ENCODE measurements around the gene CCDC51. TPM values are rescaled to one million over a fixed set of nuclear protein-coding genes. Genes with fewer than 3 reads are reported as not detected.

Gene CCDC51
- total RNA-seq, 2 experiments from 2014 or later: 11.5 to 12.2 TPM

GRCh38 chr3:48437812-48438211 is 2.1 kb downstream of the CCDC51 start:
- H3K4me3 Mint-ChIP-seq: no peak overlapping the region
- peak; percentile 2 for DNase-seq
- ATAC-seq (ENCODE audit: low read depth): no peak
- peaks cover 10% of the 10 kb centered on the region for H3K36me3 Mint-ChIP-seq
- H3K4me1 Mint-ChIP-seq: peaks cover 40% of the 10 kb centered on the region
- H3K27me3 Mint-ChIP-seq: no peaks in the 10 kb centered on the region
- POLR2A ChIA-PET: no interaction called here
- peak overlapping the region; percentile 55 for H3K27ac Mint-ChIP-seq
- H3K9me3 Mint-ChIP-seq: no peaks in the 10 kb centered on the region

- POLR2A ChIA-PET: interaction anchor here (1.5 to 1.8 kb wide), 4 partner anchors 10 to 198 kb away, joined by 4 to 9 read pairs (median 6); partner anchors contain the start of genes ATRIP and SLC26A6
- Mint-ChIP-seq H3K9me3 (no peaks in the 10 kb centered on the region), H3K4me1 (peaks cover 34% of the 10 kb centered on the region), H3K4me3 (no peak overlapping the region), H3K36me3 (peaks cover 10% of the 10 kb centered on the region), H3K27ac (no peak overlapping the region), H3K27me3 (no peaks in the 10 kb centered on the region)
- DNase-seq (peak; percentile 24), ATAC-seq (ENCODE audit: low read depth) (no peak)
Observed at GRCh38 chr3:48436855-48437254, 3.1 kb downstream of the CCDC51 start.

- H3K4me3 Mint-ChIP-seq: no peak overlapping the region
- H3K36me3 Mint-ChIP-seq: peaks cover 11% of the 10 kb centered on the region
- H3K27ac Mint-ChIP-seq: no peak overlapping the region
- H3K4me1 Mint-ChIP-seq: peaks cover 32% of the 10 kb centered on the region
- H3K9me3 Mint-ChIP-seq: no peaks in the 10 kb centered on the region
- ATAC-seq (ENCODE audit: low read depth) (no peak), DNase-seq (no peak)
- POLR2A ChIA-PET: interaction anchor here (1.0 to 1.8 kb wide), 10 partner anchors 9 to 199 kb away, joined by 3 to 9 read pairs (median 4); partner anchors contain the start of genes ATRIP, SLC26A6 and ZNF589
- no peaks in the 10 kb centered on the region for H3K27me3 Mint-ChIP-seq
Observed at GRCh38 chr3:48436477-48436787, 3.5 kb downstream of the CCDC51 start.

DNA sequence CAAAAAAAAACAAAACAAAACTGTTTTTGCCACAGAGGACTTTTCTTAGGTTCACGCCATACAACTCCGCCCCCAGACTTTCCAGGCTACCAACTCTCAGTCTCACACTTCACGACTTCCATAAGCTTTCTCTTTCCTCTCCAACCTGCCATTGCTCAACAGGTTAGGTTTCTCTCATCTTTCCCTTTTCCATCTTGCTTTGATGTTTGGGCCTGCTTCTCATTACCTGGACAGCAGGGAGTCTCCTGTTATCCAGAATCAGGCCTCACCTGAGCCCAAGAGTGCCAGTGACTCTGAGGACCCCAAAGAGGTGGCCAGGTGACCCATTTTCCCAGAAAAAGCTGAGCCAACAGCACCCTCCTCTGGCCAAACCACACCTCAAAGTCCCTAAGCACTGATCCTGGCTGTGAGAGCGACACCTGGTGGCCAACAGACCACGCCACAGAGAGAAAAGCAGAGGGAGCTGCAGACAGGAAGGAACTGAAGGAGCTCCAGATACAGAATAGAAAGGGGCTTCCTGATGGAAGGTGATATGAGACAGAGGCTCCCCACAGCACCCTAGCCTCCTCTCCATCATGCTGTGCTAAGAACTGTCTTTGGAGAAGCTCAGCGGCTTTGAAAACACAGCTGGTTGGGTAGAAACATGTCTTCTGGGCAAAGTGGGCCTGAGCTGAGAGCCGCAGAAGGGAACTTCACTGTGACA is 4.0 kb downstream of the CCDC51 start:
- Mint-ChIP-seq H3K4me3 (no peak overlapping the region), H3K36me3 (peaks cover 9% of the 10 kb centered on the region), H3K27me3 (no peaks in the 10 kb centered on the region), H3K9me3 (no peaks in the 10 kb centered on the region), H3K27ac (no peak overlapping the region), H3K4me1 (peaks cover 30% of the 10 kb centered on the region)
- ATAC-seq (ENCODE audit: low read depth) (peak; percentile 31), DNase-seq (peak; percentile 84)
- POLR2A ChIA-PET: interaction anchor here (0.6 to 1.8 kb wide), 11 partner anchors 10 to 199 kb away, joined by 3 to 9 read pairs (median 4); partner anchors contain the start of genes ATRIP, SLC26A6 and ZNF589

- Mint-ChIP-seq H3K9me3 (no peaks in the 10 kb centered on the region), H3K27ac (no peak overlapping the region), H3K4me1 (peaks cover 30% of the 10 kb centered on the region), H3K4me3 (no peak overlapping the region), H3K27me3 (no peaks in the 10 kb centered on the region), H3K36me3 (peaks cover 5% of the 10 kb centered on the region)
- DNase-seq (peak; percentile 22), ATAC-seq (ENCODE audit: low read depth) (no peak)
- POLR2A ChIA-PET: interaction anchor here (1.2 to 1.8 kb wide), 8 partner anchors 10 to 200 kb away, joined by 3 to 9 read pairs (median 4); partner anchors contain the start of genes ATRIP, SLC26A6 and ZNF589
Observed at GRCh38 chr3:48435223-48435595, 4.7 kb downstream of the CCDC51 start.

GRCh38 chr3:48434591-48435222 is 5.2 kb downstream of the CCDC51 start:
- Mint-ChIP-seq H3K36me3 (peaks cover 3% of the 10 kb centered on the region), H3K4me3 (no peak overlapping the region), H3K27me3 (peaks cover 2% of the 10 kb centered on the region), H3K4me1 (peaks cover 30% of the 10 kb centered on the region), H3K9me3 (no peaks in the 10 kb centered on the region), H3K27ac (no peak overlapping the region)
- DNase-seq (peak; percentile 31), ATAC-seq (ENCODE audit: low read depth) (no peak)
- POLR2A ChIA-PET: no interaction called here

GRCh38 chr3:48433472-48434118 is 6.3 kb downstream of the CCDC51 start:
- Mint-ChIP-seq H3K27ac (no peak overlapping the region), H3K27me3 (peaks cover 2% of the 10 kb centered on the region), H3K4me1 (peaks cover 24% of the 10 kb centered on the region), H3K9me3 (no peaks in the 10 kb centered on the region), H3K36me3 (peaks cover 3% of the 10 kb centered on the region), H3K4me3 (no peak overlapping the region)
- POLR2A ChIA-PET: no interaction called here
- ATAC-seq (ENCODE audit: low read depth): no peak
- no peak for DNase-seq

- no peak for ATAC-seq (ENCODE audit: low read depth)
- Mint-ChIP-seq H3K27ac (no peak overlapping the region), H3K4me1 (peaks cover 17% of the 10 kb centered on the region), H3K9me3 (no peaks in the 10 kb centered on the region), H3K36me3 (peaks cover 3% of the 10 kb centered on the region), H3K27me3 (peaks cover 11% of the 10 kb centered on the region), H3K4me3 (no peak overlapping the region)
- POLR2A ChIA-PET: no interaction called here
- DNase-seq: no peak
Observed at GRCh38 chr3:48432411-48433371, 7.2 kb downstream of the CCDC51 start.

- Mint-ChIP-seq H3K4me3 (peak overlapping the region; percentile 28), H3K27ac (peak overlapping the region; percentile 13), H3K4me1 (peaks cover 15% of the 10 kb centered on the region), H3K27me3 (peaks cover 19% of the 10 kb centered on the region), H3K9me3 (no peaks in the 10 kb centered on the region), H3K36me3 (peaks cover 3% of the 10 kb centered on the region)
- POLR2A ChIA-PET: no interaction called here
- DNase-seq: no peak
- no peak for ATAC-seq (ENCODE audit: low read depth)
Observed at GRCh38 chr3:48431224-48432029, 8.5 kb downstream of the CCDC51 start.

- ATAC-seq (ENCODE audit: low read depth) (no peak), DNase-seq (no peak)
- POLR2A ChIA-PET: interaction anchor here (0.9 kb wide), 1 partner anchor 9 kb away, joined by 3 read pairs; the partner anchor contains the start of genes CCDC51 and TMA7
- Mint-ChIP-seq H3K27ac (peak overlapping the region; percentile 13), H3K4me1 (peaks cover 15% of the 10 kb centered on the region), H3K36me3 (peaks cover 3% of the 10 kb centered on the region), H3K9me3 (no peaks in the 10 kb centered on the region), H3K4me3 (no peak overlapping the region), H3K27me3 (peaks cover 19% of the 10 kb centered on the region)
Observed at GRCh38 chr3:48430708-48431101, 9.2 kb downstream of the CCDC51 start.

GRCh38 chr3:48429960-48430707 is 9.8 kb downstream of the CCDC51 start, which contains the start of gene PLXNB1:
TSS of gene PLXNB1 (minus strand) at chr3:48430086. CDS start at chr3:48424611, 5,475 bp downstream.
- Mint-ChIP-seq H3K27ac (peak within 1 kb of the TSS; percentile 63), H3K4me1 (peaks cover 12% of the 10 kb centered on the region), H3K4me3 (peak within 1 kb of the TSS; percentile 86), H3K27me3 (peaks cover 19% of the 10 kb centered on the region), H3K9me3 (no peaks in the 10 kb centered on the region), H3K36me3 (peaks cover 3% of the 10 kb centered on the region)
- DNase-seq (no peak), ATAC-seq (ENCODE audit: low read depth) (no peak)
- POLR2A ChIA-PET: interaction anchor here (0.9 kb wide), 1 partner anchor 10 kb away, joined by 3 read pairs; the partner anchor contains the start of genes CCDC51 and TMA7

Measured in activated naive CD8-positive, alpha-beta T cell treated with anti-CD3 and anti-CD28 coated beads, Interleukin-2, amount 10 ng/mL, durations not matched to agents 7 days and 5 days (primary cell).